ENCODE measurements around the gene ATR. TPM values are rescaled to one million over a fixed set of nuclear protein-coding genes. Genes with fewer than 3 reads are reported as not detected.
"Not testable (repeated sequence)": the region's sequence is repeated elsewhere in the genome, so short reads cannot be mapped to it uniquely, and the experiment has no call there.

The ATR gene
- polyA plus RNA-seq, 4 donors, result 3.5 to 15.0 (median 7.4) TPM

DNA sequence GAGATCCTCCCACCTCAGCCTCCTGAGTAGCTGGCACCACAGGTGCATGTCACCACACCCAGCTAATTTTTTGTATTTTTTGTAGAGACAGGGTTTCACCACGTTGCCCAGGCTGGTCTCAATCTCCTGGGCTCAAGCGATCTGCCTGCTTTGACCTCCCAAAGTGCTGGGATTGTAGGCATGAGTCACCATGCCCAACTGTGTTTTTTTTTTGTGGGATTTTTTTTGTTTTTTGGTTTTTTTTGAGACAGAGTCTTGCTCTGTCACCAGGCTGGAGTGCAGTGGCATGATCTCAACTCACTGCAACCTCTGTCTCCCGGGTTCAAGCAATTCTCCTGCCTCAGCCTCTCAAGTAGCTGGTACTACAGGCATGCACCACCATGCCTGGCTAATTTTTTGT is 9.1 kb downstream of the ATR start:
- not testable (repeated sequence) for FAIRE-seq; H3K27me3 ChIP-seq (ENCODE audit: control insufficient read depth in 3 of 3, insufficient read depth in 3 of 3, low read length in 3 of 3); H3K9me3 ChIP-seq (ENCODE audit: control insufficient read depth in 2 of 2, insufficient read depth in 1 of 2, low read depth in 1 of 2, low read length in 1 of 2); H3K4me3 ChIP-seq (ENCODE audit: low read depth in 1 of 3, low read length in 3 of 3); H3K27ac ChIP-seq (ENCODE audit: low read depth in 1 of 3, low read length in 2 of 3); H3K4me1 ChIP-seq (ENCODE audit: control insufficient read depth in 3 of 3, insufficient read depth in 2 of 3, low read depth in 1 of 3, low read length in 2 of 3); DNase-seq
- WGBS, 3 donors, result 97 to 100% (median 97%) methylated on average over 3 of the region's 3 CpGs
- H3K36me3 ChIP-seq (ENCODE audit: control insufficient read depth in 3 of 3, insufficient read depth in 2 of 3, low read depth in 1 of 3, low read length in 3 of 3), result peaks cover 0 to 15% (median 1%) of the 10 kb centered on the region in 3 donors

DNA sequence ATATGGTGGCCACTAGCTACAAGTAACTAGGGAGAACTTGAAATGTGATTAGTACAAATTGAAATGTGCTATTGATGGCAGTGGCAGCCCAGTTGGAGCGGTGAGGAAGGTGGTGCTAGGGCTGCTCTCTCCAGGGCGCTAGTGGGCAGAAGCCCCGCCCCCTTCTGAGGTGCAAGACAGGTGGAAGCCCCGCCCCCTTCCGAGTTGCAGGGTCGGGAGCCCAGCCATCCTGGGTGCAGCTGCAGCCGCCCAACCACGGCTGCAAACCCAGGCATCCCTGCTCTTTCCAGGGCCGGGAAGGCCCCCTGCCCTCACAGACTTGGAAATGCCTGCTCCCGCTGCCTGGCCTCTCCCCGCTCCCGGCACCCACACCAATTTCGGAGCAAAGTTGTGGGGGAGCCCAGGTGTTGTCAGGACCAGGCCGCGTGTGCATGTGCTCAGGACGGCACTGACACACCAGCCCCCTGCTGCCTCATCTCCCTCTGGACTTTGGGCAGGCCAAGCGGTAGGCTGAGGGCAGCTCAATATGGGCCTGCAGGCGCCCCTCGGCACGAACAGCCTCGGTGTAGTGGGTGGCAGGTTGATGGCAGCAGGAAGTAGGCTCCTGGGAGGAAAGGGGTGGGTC is 10.0 kb downstream of the ATR start:
- H3K4me1 ChIP-seq (ENCODE audit: control insufficient read depth in 3 of 3, insufficient read depth in 2 of 3, low read depth in 1 of 3, low read length in 2 of 3), result no peaks in the 10 kb centered on the region
- H3K36me3 ChIP-seq (ENCODE audit: control insufficient read depth in 3 of 3, insufficient read depth in 2 of 3, low read depth in 1 of 3, low read length in 3 of 3), result peaks cover 0 to 15% (median 1%) of the 10 kb centered on the region in 3 donors
- WGBS, 3 donors, result 87 to 95% (median 94%) methylated on average over 21 of the region's 21 CpGs
- no peak overlapping the region for H3K27ac ChIP-seq (ENCODE audit: low read depth in 1 of 3, low read length in 2 of 3)
- no peaks in the 10 kb centered on the region for H3K27me3 ChIP-seq (ENCODE audit: control insufficient read depth in 3 of 3, insufficient read depth in 3 of 3, low read length in 3 of 3)
- FAIRE-seq (no peak), DNase-seq (peak in 1 of 2 donors; percentile 53)
- peaks cover 0 to 3% of the 10 kb centered on the region in 2 donors for H3K9me3 ChIP-seq (ENCODE audit: control insufficient read depth in 2 of 2, insufficient read depth in 1 of 2, low read depth in 1 of 2, low read length in 1 of 2)
- H3K4me3 ChIP-seq (ENCODE audit: low read depth in 1 of 3, low read length in 3 of 3), result no peak overlapping the region

- WGBS, 3 donors, result 29 to 65% (median 46%) methylated on average over 3 of the region's 3 CpGs
- H3K36me3 ChIP-seq (ENCODE audit: control insufficient read depth in 3 of 3, insufficient read depth in 2 of 3, low read depth in 1 of 3, low read length in 3 of 3), result peaks cover 1 to 14% (median 1%) of the 10 kb centered on the region in 3 donors
- no peak for FAIRE-seq
Observed at GRCh38 chr3:142566096-142566495, 12.4 kb downstream of the ATR start.

GRCh38 chr3:142563496-142563997 is 15.0 kb downstream of the ATR start:
- Histone ChIP-seq H3K9me3 (ENCODE audit: control insufficient read depth in 2 of 2, insufficient read depth in 1 of 2, low read depth in 1 of 2, low read length in 1 of 2) (peaks cover 0 to 2% of the 10 kb centered on the region in 2 donors), H3K36me3 (ENCODE audit: control insufficient read depth in 3 of 3, insufficient read depth in 2 of 3, low read depth in 1 of 3, low read length in 3 of 3) (peaks cover 1 to 12% (median 5%) of the 10 kb centered on the region in 3 donors), H3K4me1 (ENCODE audit: control insufficient read depth in 3 of 3, insufficient read depth in 2 of 3, low read depth in 1 of 3, low read length in 2 of 3) (no peaks in the 10 kb centered on the region), H3K4me3 (ENCODE audit: low read depth in 1 of 3, low read length in 3 of 3) (no peak overlapping the region), H3K27ac (ENCODE audit: low read depth in 1 of 3, low read length in 2 of 3) (no peak overlapping the region), H3K27me3 (ENCODE audit: control insufficient read depth in 3 of 3, insufficient read depth in 3 of 3, low read length in 3 of 3) (no peaks in the 10 kb centered on the region)
- WGBS, 3 donors, result 81 to 84% (median 81%) methylated on average over 4 of the region's 4 CpGs
- no peak for FAIRE-seq
- DNase-seq, result no peak

More at GRCh38 chr3:142566096-142566495, 12.4 kb downstream of the ATR start:
- H3K27ac ChIP-seq (ENCODE audit: low read depth in 1 of 3, low read length in 2 of 3), result no peak overlapping the region
- H3K9me3 ChIP-seq (ENCODE audit: control insufficient read depth in 2 of 2, insufficient read depth in 1 of 2, low read depth in 1 of 2, low read length in 1 of 2), result peaks cover 0 to 3% of the 10 kb centered on the region in 2 donors
- H3K4me3 ChIP-seq (ENCODE audit: low read depth in 1 of 3, low read length in 3 of 3), result no peak overlapping the region
- no peaks in the 10 kb centered on the region for H3K27me3 ChIP-seq (ENCODE audit: control insufficient read depth in 3 of 3, insufficient read depth in 3 of 3, low read length in 3 of 3)
- no peak for DNase-seq
- H3K4me1 ChIP-seq (ENCODE audit: control insufficient read depth in 3 of 3, insufficient read depth in 2 of 3, low read depth in 1 of 3, low read length in 2 of 3), result no peaks in the 10 kb centered on the region

DNA sequence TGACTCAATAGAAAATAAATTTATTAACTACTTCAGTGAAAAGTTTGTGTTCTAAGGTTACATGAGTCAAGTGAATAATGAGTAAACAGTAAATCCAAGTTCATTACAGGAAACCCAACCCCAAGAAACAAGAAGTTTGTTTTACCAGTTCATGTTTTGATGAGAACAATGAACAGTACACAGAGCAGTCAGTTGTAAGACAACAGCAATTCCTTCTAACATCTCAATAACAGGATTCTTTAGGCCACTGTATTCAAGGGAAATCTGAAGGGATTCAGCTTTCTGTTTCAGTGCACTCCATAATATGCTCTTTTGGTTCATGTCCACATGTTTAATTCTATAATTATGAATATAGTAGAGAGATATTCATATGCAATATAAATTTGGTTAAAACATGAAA is 18.4 kb downstream of the ATR start:
- FAIRE-seq (no peak), DNase-seq (no peak)
- no peak overlapping the region for H3K27ac ChIP-seq (ENCODE audit: low read depth in 1 of 3, low read length in 2 of 3)
- peaks cover 2 to 15% (median 5%) of the 10 kb centered on the region in 3 donors for H3K36me3 ChIP-seq (ENCODE audit: control insufficient read depth in 3 of 3, insufficient read depth in 2 of 3, low read depth in 1 of 3, low read length in 3 of 3)
- no peak overlapping the region for H3K4me3 ChIP-seq (ENCODE audit: low read depth in 1 of 3, low read length in 3 of 3)
- H3K9me3 ChIP-seq (ENCODE audit: control insufficient read depth in 2 of 2, insufficient read depth in 1 of 2, low read depth in 1 of 2, low read length in 1 of 2), result no peaks in the 10 kb centered on the region
- H3K27me3 ChIP-seq (ENCODE audit: control insufficient read depth in 3 of 3, insufficient read depth in 3 of 3, low read length in 3 of 3), result no peaks in the 10 kb centered on the region
- no peaks in the 10 kb centered on the region for H3K4me1 ChIP-seq (ENCODE audit: control insufficient read depth in 3 of 3, insufficient read depth in 2 of 3, low read depth in 1 of 3, low read length in 2 of 3)

GRCh38 chr3:142553741-142554140 is 24.8 kb downstream of the ATR start:
- Histone ChIP-seq H3K9me3 (ENCODE audit: control insufficient read depth in 2 of 2, insufficient read depth in 1 of 2, low read depth in 1 of 2, low read length in 1 of 2) (no peaks in the 10 kb centered on the region), H3K4me1 (ENCODE audit: control insufficient read depth in 3 of 3, insufficient read depth in 2 of 3, low read depth in 1 of 3, low read length in 2 of 3) (no peaks in the 10 kb centered on the region), H3K4me3 (ENCODE audit: low read depth in 1 of 3, low read length in 3 of 3) (no peak overlapping the region), H3K27me3 (ENCODE audit: control insufficient read depth in 3 of 3, insufficient read depth in 3 of 3, low read length in 3 of 3) (no peaks in the 10 kb centered on the region), H3K27ac (ENCODE audit: low read depth in 1 of 3, low read length in 2 of 3) (no peak overlapping the region), H3K36me3 (ENCODE audit: control insufficient read depth in 3 of 3, insufficient read depth in 2 of 3, low read depth in 1 of 3, low read length in 3 of 3) (peaks cover 3 to 29% (median 6%) of the 10 kb centered on the region in 3 donors)
- WGBS, 3 donors, result 97% methylated on average over 1 of the region's 1 CpG
- peak; percentile 33 for FAIRE-seq
- no peak for DNase-seq

DNA sequence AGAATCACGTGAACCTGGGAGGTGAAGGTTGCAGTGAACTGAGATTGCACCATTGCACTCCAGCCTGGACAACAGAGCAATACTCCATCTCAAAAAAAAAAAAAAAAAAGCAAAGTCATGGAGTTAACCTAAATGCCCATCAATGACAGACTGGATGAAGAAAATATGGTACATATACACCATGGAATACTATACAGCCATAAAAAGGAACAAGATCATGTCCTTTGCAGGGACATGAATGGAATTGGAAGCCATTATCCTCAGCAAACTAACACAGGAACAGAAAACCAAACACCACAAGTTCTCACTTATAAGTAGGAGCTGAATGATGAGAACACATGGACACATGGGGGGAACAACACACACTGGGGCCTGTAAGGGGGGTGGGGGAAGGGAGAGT is 26.0 kb downstream of the ATR start:
- not testable (repeated sequence) for H3K27ac ChIP-seq (ENCODE audit: low read depth in 1 of 3, low read length in 2 of 3); H3K4me1 ChIP-seq (ENCODE audit: control insufficient read depth in 3 of 3, insufficient read depth in 2 of 3, low read depth in 1 of 3, low read length in 2 of 3); H3K4me3 ChIP-seq (ENCODE audit: low read depth in 1 of 3, low read length in 3 of 3); FAIRE-seq; DNase-seq; H3K9me3 ChIP-seq (ENCODE audit: control insufficient read depth in 2 of 2, insufficient read depth in 1 of 2, low read depth in 1 of 2, low read length in 1 of 2); H3K27me3 ChIP-seq (ENCODE audit: control insufficient read depth in 3 of 3, insufficient read depth in 3 of 3, low read length in 3 of 3)
- H3K36me3 ChIP-seq (ENCODE audit: control insufficient read depth in 3 of 3, insufficient read depth in 2 of 3, low read depth in 1 of 3, low read length in 3 of 3), result peaks cover 3 to 24% (median 6%) of the 10 kb centered on the region in 3 donors
- 96 to 100% (median 98%) methylated on average over 1 of the region's 1 CpG for WGBS, 3 donors

GRCh38 chr3:142549986-142550385 is 28.5 kb downstream of the ATR start:
- DNase-seq (no peak), FAIRE-seq (no peak)
- H3K27ac ChIP-seq (ENCODE audit: low read depth in 1 of 3, low read length in 2 of 3), result no peak overlapping the region
- H3K9me3 ChIP-seq (ENCODE audit: control insufficient read depth in 2 of 2, insufficient read depth in 1 of 2, low read depth in 1 of 2, low read length in 1 of 2), result no peaks in the 10 kb centered on the region
- H3K36me3 ChIP-seq (ENCODE audit: control insufficient read depth in 3 of 3, insufficient read depth in 2 of 3, low read depth in 1 of 3, low read length in 3 of 3), result peaks cover 5 to 21% (median 6%) of the 10 kb centered on the region in 3 donors
- H3K27me3 ChIP-seq (ENCODE audit: control insufficient read depth in 3 of 3, insufficient read depth in 3 of 3, low read length in 3 of 3), result no peaks in the 10 kb centered on the region
- no peaks in the 10 kb centered on the region for H3K4me1 ChIP-seq (ENCODE audit: control insufficient read depth in 3 of 3, insufficient read depth in 2 of 3, low read depth in 1 of 3, low read length in 2 of 3)
- no peak overlapping the region for H3K4me3 ChIP-seq (ENCODE audit: low read depth in 1 of 3, low read length in 3 of 3)
- 94 to 96% (median 95%) methylated on average over 7 of the region's 7 CpGs for WGBS, 3 donors

DNA sequence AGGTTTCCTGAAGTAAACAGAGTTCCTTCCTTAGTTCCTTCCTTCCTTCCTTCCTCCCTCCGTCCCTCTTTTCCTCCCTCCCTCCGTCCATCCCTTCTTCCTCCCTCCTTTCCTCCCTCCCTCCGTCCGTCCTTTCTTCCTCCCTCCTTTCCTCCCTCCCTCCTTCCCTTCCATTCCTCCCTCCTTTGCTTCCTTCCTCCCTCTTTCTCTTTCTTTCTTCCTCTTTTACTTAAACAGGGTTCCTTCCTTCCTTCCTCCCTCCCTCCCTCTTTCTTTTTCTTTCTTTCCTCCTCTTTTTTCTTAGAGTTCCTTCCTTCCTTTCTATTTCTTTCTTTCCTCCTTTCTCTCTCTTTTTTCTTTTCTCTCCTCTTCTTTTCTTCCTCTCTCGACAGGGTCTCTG is 35.2 kb downstream of the ATR start:
- Histone ChIP-seq H3K36me3 (ENCODE audit: control insufficient read depth in 3 of 3, insufficient read depth in 2 of 3, low read depth in 1 of 3, low read length in 3 of 3) (peaks cover 0 to 2% (median 2%) of the 10 kb centered on the region in 3 donors), H3K27me3 (ENCODE audit: control insufficient read depth in 3 of 3, insufficient read depth in 3 of 3, low read length in 3 of 3) (no peaks in the 10 kb centered on the region), H3K4me3 (ENCODE audit: low read depth in 1 of 3, low read length in 3 of 3) (no peak overlapping the region), H3K27ac (ENCODE audit: low read depth in 1 of 3, low read length in 2 of 3) (no peak overlapping the region), H3K9me3 (ENCODE audit: control insufficient read depth in 2 of 2, insufficient read depth in 1 of 2, low read depth in 1 of 2, low read length in 1 of 2) (no peaks in the 10 kb centered on the region), H3K4me1 (ENCODE audit: control insufficient read depth in 3 of 3, insufficient read depth in 2 of 3, low read depth in 1 of 3, low read length in 2 of 3) (no peaks in the 10 kb centered on the region)
- 87 to 89% (median 89%) methylated on average over 5 of the region's 5 CpGs for WGBS, 3 donors
- DNase-seq, result no peak
- FAIRE-seq, result no peak

All from small intestine (tissue), 7 donors.